ENCODE data around the gene IL19.
"Not testable (repeated sequence)": the region's sequence is repeated elsewhere in the genome, so short reads cannot be mapped to it uniquely, and the experiment has no call there.

IL19 gene

DNA sequence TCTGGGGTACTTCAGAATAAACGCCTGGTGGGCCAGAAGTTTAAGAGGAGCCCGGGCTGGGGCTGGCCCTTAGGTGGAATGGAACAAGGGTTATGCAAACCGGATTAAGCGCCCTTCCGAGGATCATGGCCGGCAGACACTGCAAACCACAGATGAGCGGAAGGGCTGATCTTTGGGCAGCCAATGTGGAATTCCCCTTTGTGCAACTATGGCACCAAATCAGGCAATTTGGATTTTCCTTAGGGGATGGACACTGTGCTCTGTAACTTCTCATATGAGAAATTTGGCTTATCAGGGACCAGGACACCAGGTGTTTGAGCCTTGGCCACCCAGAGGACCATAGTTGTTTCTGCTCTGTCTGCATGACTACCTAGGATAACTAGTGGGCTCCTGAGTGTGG, 7.5 kb downstream of the IL19 start:
- no peak for DNase-seq

DNA sequence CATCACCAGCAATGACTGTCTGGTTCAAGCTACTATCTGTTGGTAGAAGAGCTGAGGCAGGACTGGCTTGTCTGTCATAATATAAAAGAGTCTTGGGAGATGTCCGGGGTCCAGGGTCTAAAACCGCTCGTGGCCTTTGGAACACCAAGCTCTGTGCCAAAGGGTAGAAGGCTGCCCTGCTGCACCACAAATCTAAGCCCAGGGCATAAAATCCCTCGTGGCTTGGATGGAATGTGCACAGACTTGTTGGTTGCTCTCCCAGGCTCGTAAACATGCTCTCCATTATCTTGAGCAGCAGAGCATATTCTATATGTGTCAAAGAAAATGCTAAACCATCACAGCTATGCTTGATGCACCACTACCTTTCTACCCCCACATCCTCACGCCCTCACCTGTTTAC, 8.3 kb downstream of the IL19 start:
- DNase-seq, result not testable (repeated sequence)

DNA sequence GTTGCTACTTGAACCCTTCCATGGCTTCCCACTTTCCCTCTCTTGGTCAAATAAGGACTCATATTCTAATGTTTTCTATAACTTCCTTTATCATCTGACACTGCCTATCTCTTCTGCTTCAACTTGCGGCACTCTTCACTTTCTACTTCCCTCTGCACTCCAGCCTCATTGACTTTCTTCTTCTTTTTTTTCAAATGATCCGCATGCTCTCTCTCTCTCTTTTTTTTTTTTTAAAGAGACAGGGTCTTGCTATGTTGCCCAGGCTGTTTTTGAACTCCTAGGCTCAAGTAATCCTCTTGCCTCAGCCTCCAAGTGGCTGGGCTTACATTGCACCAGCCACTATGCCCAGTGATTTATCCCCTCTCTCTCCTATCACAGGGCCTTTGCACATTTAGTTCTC, 9.1 kb downstream of the IL19 start:
- no peak for DNase-seq

DNA sequence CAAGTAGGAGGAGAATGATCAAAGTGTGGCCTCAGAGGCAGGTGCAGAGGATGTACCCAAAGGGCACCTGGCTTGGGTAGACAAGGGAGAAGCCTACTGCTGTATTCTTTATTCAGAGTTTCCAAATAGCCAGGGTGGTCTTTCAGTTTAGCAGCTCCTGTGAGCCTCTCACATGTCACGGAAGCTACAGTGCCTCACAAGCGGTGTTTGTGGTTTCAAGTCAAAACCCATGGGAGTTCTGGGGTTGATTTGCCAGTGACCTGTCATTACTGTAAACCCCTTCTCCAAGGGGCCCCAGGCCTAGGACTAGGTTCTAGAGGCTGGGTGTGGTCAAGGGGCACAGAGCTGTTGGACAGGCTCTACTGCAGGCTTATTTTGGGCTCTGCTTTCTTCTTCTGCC, 11.9 kb downstream of the IL19 start:
- no peak for DNase-seq

DNA sequence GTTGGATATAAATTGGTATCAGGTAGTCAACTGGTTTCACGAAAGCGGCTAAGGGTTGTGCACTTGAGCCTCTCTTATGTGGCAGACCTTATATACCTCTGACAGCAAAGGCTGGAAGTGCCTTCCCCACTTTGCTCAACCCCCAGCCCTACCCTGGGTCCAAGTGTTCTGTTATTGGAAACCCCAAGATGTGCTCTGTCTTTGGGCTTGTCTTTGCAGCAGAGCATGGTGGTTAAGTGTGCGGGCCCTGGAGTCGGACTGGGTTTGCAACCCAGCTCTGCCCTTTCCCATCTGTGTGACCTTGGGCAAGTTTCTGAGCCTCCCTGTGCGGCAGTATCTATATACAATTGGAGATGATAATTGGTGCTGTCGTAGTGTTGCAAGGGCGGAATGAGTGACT, 12.9 kb downstream of the IL19 start:
- no peak for DNase-seq

DNA sequence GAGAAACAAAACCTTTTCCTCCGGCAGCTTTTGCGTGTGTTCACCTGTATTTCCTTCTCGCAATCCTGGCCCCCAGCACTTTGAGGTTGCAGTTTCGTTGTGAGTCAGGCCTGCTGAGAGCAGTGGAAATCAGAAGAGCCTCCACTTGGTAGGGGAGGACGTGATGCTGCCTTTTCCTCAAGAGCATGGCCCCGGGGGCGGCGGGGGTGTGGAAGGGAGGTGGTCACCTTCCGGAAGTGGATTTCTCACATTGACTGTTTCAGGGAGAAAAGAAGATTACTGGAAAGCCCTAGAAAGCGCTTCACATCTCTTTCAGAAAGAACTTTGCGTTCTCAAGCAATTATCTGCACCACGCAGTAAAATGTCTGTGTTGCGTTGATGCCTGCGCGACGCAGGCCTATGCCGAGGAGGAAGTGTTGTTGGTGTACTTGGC, 13.9 kb downstream of the IL19 start:
- peak; percentile 90 to 94 for DNase-seq

DNA sequence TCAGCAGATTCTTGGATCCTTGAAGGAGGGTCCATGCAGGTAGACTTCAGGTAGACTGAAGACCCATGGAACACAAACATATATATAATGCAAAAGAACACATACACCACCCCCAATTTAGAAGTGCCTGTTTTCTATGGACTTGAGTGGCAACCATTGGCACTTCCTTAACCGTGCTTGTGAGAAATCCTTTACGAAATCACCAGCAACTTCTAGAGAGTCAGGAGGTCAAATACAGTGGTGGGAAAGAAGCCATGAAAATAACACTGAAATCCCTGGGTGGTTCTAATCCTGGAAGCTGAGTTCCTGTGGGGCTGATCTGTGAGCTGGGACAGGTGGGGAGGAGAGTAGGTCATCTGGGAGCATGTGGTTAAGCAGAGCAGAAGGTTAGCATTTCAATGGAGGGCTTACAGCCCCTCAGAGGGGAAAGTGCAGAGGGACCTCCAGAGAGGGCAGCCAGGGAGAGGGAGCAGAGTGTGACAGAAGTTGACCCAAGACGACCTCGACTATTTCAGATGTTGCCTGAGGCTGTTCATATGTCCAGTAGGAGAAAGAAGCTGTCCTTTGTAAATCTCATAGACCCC, 14.7 kb downstream of the IL19 start:
- DNase-seq, result no peak

DNA sequence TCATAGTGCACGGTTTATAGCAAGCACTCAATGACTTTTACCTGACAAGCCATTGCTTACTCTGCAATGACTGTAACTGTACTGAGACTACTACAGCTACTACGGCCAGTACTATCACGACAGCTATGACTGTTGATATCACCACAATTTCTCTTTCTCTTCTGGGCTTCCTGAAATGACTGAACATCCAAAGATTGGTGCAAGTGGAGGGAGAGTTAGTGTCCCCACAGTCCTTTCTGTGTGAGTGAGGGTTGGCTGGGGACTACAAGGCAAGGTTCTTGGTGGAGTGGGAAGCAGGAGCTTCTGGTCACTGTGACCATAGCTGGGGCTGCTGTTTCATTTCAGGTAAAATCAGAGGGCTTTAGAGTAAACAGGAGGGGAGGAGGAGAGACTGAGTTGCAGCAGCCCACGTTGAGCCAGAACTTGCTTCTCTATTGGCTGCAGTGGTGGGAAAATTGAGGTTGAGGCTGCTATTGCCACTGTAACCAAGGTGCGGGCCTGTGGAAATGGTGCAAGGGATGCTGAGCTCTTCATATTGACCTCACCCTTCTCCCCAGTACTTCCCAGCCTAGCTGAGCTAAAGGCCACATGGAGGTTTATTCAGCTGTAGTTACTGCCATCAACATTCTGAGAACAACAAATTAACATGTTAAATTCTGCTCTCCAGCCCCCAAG, 15.8 kb downstream of the IL19 start:
- DNase-seq, result no peak

DNA sequence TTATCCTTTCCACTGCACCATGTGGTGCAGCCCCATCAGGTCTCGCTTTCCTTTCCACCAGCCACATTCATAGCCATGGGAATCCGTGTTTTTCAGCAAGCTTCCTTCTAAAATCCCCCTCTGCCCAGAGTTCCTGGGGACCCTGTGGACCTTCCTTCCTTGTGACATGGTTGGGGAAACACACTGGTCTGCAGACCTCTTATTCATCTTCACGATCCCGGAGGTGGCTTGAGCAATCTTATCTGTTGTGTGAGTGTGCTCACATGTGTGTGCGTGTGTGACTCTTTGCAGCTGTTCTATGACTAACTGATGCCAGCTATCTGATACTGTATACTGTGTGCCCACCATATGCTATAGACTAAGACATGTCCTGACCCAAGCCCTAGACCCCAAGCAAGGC, 17.3 kb downstream of the IL19 start:
- no peak for DNase-seq

DNA sequence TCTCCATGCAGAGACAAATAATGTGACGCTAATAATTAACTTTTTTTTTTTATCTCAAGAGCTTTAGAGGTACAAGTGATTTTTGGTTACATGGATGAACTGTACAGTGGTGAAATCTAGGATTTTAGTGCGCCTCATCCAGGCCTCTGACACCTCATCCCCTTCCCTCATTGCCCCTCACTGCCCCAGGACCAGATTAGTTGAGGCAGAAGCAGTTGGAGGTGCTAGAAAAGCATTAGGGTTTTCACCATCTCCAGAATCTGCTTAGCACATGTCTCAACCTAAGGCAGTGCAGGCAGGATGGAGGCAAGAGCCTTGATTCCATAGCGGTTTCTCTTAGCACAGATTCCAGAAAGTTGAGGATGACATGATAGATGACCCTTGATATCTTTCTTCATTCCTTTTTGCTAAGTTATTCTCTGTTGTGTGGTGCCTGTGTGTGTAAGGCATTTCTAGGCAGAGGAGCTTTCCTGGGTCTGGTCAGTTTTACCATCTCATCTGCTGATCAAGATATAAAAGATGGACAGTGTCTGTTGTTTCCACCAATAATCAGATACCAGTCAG, 18.0 kb downstream of the IL19 start:
- no peak for DNase-seq

DNA sequence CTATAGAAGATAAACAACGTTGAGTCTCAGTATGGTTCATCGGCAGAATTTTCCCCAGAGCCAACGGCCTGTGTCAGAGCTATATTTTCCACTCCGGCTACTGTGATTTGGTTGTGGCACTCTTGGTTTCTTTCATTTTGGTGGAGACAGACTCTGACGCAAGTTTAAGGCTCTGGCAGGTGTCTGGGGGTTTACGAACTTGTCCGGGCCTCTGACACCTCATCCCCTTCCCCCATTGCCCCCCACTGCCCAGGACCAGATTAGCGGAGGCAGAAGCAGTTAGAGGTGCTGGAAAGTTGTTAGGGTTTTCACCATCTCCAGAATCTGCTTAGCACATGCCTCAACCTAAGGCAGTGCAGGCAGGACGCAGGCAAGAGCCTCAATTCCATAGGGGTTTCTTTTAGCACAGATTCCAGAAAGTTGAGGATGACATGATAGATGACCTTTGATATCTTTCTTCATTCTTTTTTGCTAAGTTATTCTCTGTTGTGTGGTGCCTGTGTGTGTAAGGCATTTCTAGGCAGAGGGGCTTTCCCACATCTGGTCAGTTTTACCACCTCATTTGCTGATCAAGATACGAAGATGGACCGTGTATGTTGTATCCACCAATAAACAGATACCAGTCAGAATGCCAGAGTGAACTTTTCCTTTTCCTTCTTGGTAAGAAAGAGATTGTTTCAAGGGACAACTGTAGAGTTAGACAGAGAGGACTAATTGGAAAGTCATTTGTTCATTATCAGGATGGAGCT, 20.1 kb downstream of the IL19 start:
- DNase-seq, result no peak

DNA sequence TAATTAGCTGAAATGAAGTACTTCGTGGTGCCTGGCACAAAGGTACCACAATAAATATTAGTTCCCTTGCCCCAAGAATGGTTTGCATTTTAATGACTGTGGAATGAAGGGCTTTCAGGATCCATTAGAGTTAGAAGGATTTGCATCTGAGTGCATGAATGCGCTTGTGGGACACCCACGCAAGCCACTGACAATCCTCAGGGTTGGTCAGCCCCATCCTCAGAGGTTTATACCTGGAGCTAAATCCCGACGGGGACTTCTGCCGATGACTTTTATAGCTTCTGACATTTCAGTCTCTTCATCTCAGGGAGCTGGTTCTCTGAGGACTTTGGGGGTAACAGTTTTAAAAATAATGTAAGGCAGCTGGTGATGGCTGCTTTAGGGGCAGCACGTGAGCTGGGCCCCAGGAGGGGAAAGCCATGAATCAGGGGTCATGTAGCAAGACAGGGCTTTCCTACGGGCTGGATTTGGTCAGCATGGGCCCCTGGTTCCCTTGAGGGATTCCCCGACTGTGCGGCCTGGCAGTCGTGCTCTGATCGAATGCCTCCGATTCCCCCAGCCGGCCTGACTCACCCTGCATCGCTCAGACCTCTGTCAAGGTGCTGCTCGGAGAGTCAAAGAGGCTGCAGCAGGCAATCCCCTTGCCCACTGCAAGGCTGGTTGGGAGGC, 22.5 kb downstream of the IL19 start:
- no peak for DNase-seq

DNA sequence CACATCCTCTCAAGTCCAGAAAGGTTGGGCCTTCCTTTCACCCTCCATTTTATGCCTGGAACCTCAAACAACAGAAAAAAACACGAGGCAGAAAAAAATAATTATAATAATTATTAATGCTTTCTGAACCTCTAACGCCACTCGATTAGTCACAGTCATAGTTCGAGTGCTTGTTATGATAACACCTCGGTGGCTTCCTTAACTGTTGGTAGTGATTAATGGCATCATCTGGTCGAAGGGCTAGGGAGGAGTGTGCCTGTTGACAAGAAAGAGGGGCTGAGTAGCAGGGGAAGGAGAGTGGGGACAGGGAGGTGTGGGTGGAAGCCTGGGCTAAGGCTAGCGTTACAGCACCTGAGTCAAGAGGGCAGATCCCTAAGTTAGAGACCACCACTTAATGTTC, 23.0 kb downstream of the IL19 start:
- DNase-seq, result no peak

DNA sequence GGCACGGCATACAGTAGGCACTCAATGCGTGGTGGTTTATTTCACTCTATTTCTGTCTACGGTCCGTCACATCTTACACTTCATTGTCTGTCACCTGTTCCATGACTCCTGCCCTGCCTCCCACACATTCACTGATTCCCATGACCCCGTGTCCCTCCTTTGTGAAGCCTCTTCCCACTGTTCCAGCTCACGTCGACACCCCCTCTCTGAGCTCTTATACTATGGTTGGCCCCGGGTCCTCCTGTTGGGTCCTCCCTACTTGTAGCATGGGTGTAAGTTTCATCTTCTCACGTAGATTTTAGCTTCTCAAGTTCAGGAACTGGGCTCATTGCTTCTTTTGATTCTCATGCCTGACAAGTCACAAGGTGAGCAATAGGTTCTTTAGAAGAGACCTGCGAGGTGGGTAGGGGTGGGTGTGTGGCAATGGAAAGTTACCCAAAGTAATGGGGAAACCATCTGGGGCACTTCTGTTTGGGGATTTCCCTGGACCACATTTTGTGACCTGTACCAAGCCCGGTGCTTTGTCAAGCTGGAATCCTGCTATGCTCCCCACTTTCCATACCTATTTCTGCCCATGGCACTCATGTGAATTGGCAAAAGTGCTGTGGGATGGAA, 23.8 kb downstream of the IL19 start:
- DNase-seq, result peak; percentile 67 to 72

DNA sequence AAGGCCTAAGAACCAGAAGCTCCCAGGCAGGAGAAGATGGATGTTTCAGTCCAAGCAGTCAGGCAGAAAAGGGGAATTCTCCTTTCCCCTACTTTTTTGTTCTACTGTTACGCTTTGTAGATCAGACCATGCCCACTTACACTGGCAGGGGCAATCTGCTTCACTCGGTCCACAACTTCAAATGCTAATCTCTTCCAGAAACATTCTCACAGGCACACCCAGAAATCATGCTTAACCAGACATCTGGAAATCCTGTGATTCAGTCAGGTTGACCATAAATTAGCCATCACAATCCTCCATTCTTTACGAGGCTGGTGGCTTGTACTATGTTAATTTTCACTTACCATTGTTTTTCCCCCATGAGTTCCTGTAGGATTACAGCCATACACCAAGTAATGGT, 25.5 kb downstream of the IL19 start:
- no peak for DNase-seq

DNA sequence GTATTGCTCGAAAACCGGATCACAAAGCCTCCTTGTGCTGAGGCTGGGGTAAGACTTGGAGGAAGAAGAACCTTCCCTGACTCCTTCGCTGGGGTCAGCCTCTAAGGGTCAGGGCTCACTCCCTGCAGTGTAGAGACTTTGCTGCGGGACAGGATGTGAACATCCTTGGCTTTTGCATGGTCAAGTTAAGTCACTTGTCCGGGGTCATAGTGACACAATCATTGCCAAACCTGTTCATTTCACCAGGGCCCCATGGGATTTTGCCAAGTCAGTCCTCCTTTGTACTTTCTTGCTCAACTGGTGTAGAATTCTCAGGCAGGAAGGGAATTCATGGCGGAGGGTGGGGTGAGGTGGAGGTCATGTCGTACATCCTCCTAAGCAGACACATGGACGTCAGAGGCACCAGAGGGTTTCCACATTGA, 26.4 kb downstream of the IL19 start:
- no peak for DNase-seq

DNA sequence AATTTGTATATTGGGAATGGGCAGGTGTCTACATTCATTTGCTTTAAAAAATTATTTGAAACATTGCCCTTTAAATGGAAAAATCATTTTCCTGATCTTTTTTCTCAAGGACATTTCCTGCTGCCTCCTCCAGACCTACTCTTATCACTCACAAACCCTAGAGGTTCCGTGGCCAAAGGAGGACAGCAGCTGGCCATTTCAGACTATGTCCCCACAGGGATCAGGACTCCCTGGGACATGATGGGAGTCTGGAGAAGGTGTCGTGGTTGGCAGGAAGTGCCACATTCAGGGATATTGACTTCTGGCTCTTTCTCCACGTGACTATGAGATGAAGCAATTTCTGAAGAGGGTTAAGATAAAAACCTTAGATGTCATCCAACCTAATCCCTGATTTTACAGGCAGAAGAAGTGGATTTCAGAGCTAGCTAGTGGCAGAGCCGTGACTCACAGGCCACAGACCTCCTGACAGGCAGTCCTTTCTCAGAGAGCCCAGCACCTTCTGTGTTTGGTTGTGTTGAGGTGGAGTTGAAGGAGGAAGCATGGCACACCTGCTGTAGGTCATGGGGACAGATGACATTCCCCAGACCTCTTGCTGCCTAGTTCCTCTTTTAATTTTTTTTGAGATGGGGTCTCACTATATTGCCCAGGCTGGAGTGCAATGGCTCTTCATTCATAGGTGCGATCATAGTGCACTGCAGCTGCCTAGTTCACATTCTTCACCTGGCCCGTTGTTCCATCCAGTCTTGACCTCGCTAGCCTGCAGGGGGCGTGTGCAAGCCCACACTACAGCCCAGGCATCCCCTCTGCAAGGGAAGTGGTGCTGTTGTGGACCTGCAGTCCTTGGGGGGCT, 27.2 kb downstream of the IL19 start:
- DNase-seq, result no peak

DNA sequence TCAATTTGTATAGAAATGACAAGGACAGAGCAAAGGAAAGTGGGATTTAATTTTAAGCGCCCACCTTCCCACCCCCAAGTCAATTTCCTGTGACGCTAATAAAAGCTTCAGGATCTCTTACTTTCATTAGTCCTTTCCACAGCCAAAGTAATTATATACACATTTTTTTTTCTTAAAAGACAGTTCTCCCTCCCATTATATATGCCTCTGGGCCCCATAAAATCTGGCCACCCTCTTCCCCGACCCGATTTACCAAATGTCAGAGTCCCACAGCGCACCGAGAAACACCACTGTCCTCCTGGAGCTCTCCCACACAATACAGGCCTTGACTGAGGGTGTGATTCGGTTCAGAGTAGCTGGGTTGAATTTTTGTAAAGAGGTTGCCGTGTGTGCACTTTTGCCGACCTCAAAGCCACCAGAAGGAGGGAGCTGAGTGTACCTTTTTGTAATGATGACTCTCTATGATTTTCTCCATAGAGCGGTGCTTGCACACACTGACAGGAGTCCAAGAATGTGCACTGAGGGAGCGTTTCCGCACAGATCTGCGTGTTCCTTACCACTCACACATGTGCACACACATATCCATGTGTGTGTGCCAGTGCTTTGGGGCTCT, 27.9 kb downstream of the IL19 start:
- DNase-seq, result no peak

DNA sequence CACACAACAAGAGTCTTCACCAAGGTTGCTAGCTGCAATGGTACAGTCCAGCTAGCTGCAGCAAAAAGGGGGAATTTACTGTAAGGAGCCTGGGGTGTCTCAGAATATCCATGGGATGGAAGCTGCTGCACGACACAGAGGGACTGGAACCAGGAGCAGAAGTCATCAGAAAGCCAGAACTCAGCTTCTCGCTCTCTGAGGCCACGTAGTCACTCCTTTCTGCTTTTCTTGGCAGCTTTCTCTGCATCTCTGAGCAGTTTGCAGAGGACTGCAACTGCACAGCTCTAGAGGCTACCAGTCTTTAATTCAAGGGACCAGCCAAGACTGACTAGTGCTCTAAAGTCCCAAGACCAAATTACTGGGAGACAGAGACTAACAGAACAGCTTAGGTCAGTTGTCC, 28.7 kb downstream of the IL19 start:
- DNase-seq, result no peak

DNA sequence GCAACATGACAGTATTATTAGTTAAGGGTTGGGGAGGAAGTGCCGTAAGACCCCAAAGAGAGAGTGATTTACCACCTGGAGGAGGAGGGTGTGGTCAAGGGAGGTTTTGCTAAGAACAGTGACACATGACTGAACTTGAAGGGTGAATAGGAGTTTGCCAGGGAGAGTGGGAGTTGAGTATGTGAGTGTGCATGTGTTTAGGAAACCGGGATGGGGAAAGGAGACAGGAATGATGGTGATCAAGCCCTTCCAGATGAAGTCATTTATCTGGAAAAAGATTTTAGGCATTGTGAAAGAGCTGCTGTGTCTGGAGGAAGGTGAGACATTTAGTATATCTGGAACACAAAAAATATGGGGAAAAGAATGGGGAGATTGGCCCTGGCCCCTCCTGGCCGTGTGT, 29.8 kb downstream of the IL19 start:
- DNase-seq, result no peak

DNA sequence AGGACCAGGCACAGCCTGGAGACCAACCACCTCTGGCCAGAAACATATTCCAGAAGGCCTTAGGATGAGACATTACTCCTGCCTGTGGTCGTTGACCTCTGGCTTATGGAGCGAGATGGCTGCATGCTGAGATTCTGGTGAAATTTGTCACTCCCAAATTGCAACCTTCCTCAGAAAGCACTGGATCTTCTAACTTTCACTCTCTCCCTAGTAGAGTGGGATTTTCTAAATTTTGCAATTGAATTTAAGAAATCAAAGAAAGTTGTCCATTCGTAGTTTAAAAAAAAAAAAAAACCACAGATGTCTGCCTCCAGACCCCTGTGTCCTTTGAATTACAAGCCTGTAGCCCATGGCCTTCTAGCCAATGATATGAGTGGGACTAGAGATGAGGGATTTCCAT, 30.3 kb downstream of the IL19 start:
- no peak for DNase-seq

DNA sequence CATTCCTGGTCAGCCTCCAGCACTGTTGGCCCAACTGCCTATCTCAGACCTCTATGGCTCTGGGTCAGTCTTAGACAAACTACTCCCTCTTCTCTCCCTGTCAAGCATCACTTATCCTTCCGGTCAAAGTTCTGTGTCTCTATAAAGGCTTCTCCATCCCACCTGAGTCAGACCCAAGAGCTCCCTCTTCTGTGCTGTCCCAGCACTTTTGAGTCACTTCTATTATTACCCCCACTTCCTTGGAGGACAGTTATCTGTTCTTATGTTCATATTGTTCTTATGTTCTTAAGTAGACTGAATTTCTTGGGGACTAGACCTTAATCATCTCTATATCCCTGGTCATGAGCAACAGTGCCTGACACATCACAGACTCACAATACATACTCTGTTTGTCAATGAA, 30.9 kb downstream of the IL19 start:
- DNase-seq, result no peak

All from activated CD4-positive, alpha-beta T cell treated with anti-CD3 and anti-CD28 coated beads, Interleukin-2, amount 50 U/mL, for 4 hours (primary cell).